ENCODE data around the gene REEP1. TPM values are rescaled to one million over a fixed set of nuclear protein-coding genes. Genes with fewer than 3 reads are reported as not detected.
"Not testable (repeated sequence)": the region's sequence is repeated elsewhere in the genome, so short reads cannot be mapped to it uniquely, and the experiment has no call there.

The REEP1 gene
- total and polyA plus RNA-seq, 9 of the 15 experiments (the other 6 are each of a cell fraction or from before 2014, with no cell fraction given), result 0.11 to 0.67 (median 0.13) TPM

DNA sequence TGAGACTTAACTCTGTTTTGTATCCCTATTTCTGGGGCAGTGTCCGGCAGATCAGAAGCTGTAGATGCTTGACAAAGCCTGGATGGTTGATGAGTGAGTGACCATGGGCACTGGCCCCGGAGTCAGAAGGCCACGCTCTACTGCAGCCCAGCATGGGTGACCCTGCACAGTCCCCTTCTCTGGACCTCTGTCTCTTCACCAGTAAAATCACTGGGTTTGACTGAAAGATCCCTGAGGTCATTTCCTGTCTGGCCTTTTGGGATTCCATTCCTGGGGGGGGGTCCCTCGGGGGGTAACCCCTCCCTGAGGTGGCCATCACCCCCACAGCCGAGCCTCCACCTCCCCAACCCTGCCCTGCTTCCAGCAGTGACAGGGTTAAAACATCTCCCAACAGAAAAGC is 106.5 kb downstream of the REEP1 start (continued):
- TF ChIP-seq, protein P1, sequence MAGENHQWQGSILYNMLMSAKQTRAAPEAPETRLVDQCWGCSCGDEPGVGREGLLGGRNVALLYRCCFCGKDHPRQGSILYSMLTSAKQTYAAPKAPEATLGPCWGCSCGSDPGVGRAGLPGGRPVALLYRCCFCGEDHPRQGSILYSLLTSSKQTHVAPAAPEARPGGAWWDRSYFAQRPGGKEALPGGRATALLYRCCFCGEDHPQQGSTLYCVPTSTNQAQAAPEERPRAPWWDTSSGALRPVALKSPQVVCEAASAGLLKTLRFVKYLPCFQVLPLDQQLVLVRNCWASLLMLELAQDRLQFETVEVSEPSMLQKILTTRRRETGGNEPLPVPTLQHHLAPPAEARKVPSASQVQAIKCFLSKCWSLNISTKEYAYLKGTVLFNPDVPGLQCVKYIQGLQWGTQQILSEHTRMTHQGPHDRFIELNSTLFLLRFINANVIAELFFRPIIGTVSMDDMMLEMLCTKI (IDR thresholded peaks at IDR 0.05; ENCODE audit: partially characterized antibody), result no peak
- TF ChIP-seq, protein P2, sequence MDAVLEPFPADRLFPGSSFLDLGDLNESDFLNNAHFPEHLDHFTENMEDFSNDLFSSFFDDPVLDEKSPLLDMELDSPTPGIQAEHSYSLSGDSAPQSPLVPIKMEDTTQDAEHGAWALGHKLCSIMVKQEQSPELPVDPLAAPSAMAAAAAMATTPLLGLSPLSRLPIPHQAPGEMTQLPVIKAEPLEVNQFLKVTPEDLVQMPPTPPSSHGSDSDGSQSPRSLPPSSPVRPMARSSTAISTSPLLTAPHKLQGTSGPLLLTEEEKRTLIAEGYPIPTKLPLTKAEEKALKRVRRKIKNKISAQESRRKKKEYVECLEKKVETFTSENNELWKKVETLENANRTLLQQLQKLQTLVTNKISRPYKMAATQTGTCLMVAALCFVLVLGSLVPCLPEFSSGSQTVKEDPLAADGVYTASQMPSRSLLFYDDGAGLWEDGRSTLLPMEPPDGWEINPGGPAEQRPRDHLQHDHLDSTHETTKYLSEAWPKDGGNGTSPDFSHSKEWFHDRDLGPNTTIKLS (IDR thresholded peaks at IDR 0.05; ENCODE audit: borderline replicate concordance, low read depth), result no peak
- no peak for TF ChIP-seq RFX5 (IDR thresholded peaks at IDR 0.05; ENCODE audit: low read depth, low read length)

DNA sequence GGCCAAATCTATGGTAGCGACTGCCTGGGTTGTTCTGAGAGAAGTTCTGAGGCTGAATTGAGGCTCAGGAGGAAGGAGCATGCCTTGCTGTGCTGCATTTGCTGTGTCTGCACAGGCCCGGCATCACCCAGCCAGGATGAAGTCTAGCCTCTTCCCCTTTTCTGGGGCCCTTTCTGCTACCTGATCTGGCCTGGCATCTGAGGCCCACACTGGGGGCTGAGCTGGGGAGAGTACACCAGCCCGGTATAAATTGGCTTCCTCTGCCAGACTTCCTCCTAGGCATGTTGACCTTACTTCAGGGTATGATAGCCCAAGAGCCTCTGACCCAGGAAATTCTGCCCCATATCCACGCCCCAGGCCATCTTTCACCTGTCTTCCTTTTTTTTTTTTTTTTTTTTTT is 108.2 kb downstream of the REEP1 start:
- BruUV-seq (replicated peaks), result no TSS peak
- H3K9me3 ChIP-seq (replicated peaks; ENCODE audit: control insufficient read depth, insufficient read depth, low read depth, low read length), result no peaks in the 10 kb centered on the region
- DNase-seq (ENCODE audit: extremely low read depth in 1 of 4, low spot score in 3 of 4), result no peak
- H3K27ac ChIP-seq (ENCODE audit: extremely low read depth, low read depth, low read length), result no peak overlapping the region
- H2AFZ ChIP-seq (ENCODE audit: low read depth, low read length), result no peak overlapping the region
- H3K27me3 ChIP-seq (ENCODE audit: control insufficient read depth in 2 of 2, insufficient read depth in 2 of 2, low read length in 2 of 2), result peaks cover 41 to 58% of the 10 kb centered on the region in 2 experiments; a peak in 4 of 5 replicates
- peaks cover 0 to 7% of the 10 kb centered on the region in 2 experiments; a peak in 3 of 5 replicates for H3K4me1 ChIP-seq (replicated peaks in 1 of 2; ENCODE audit: control insufficient read depth in 2 of 2, insufficient read depth in 2 of 2, low read length in 2 of 2)
- in situ Hi-C loops (cut with MboI) (no loop called here), intact Hi-C loops (cut with micrococcal nuclease) (loop anchor here (10.0 kb wide), 1 partner anchor 404 kb away; no protein-coding TSS in a partner anchor)
- H3K4me3 ChIP-seq, result no peak overlapping the region
- POLR2A ChIA-PET, result no interaction called here
- TF ChIP-seq, protein P3, sequence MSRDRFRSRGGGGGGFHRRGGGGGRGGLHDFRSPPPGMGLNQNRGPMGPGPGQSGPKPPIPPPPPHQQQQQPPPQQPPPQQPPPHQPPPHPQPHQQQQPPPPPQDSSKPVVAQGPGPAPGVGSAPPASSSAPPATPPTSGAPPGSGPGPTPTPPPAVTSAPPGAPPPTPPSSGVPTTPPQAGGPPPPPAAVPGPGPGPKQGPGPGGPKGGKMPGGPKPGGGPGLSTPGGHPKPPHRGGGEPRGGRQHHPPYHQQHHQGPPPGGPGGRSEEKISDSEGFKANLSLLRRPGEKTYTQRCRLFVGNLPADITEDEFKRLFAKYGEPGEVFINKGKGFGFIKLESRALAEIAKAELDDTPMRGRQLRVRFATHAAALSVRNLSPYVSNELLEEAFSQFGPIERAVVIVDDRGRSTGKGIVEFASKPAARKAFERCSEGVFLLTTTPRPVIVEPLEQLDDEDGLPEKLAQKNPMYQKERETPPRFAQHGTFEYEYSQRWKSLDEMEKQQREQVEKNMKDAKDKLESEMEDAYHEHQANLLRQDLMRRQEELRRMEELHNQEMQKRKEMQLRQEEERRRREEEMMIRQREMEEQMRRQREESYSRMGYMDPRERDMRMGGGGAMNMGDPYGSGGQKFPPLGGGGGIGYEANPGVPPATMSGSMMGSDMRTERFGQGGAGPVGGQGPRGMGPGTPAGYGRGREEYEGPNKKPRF (IDR thresholded peaks at IDR 0.05; ENCODE audit: low read depth, low read length), result no peak
- peak; percentile 24; the same call in 1 of the 2 replicates for TF ChIP-seq SPI1 (IDR thresholded peaks at IDR 0.05; ENCODE audit: borderline replicate concordance, low read depth, low read length)
- H3K36me3 ChIP-seq (ENCODE audit: control insufficient read depth, insufficient read depth, low read length), result no peaks in the 10 kb centered on the region
- 5% methylated on average over 4 of the region's 4 CpGs for WGBS (ENCODE audit: insufficient coverage, low coverage, missing lambda C conversion rate)
- H3K79me2 ChIP-seq (ENCODE audit: control insufficient read depth, insufficient read depth, low read length), result no peaks in the 10 kb centered on the region
- no peaks in the 10 kb centered on the region; the same call in 1 of the 2 replicates for H4K20me1 ChIP-seq (replicated peaks; ENCODE audit: control insufficient read depth, insufficient read depth, low read length)
- CTCF ChIA-PET (ENCODE audit: low intra/inter-chr PET ratio), result no interaction called here
- no peak for FAIRE-seq
- ATAC-seq, result no peak
- H3K4me2 ChIP-seq (ENCODE audit: insufficient read depth, low read length), result no peak overlapping the region
- H3K9ac ChIP-seq (ENCODE audit: insufficient read depth in 1 of 2, low read depth in 2 of 2, low read length in 2 of 2), result peak overlapping the region in 1 of 2 experiments; percentile 52; a peak in 2 of 4 replicates
- H3K9me1 ChIP-seq (ENCODE audit: control insufficient read depth, insufficient read depth, low read length), result no peaks in the 10 kb centered on the region

DNA sequence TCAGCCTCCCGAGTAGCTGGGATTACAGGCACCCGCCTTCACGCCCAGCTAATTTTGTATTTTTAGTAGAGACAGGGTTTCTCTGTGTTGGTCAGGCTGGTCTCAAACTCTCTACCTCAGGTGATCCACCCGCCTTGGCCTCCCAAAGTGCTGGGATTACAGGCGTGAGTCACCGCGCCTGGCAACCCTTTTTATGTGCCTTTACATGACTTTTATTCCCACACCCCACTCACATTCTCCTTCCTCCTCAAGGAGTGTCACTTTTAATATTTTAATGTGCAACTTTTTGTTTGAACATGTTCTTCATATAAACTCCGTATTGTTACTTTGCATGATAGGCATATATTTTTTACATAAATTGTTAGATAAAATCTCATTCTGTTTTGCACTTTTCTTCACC is 108.9 kb downstream of the REEP1 start:
- intact Hi-C loops (cut with micrococcal nuclease), result loop anchor here (10.0 kb wide), 1 partner anchor 404 kb away; no protein-coding TSS in a partner anchor
- 5% methylated on average over 8 of the region's 8 CpGs for WGBS (ENCODE audit: insufficient coverage, low coverage, missing lambda C conversion rate)
- H3K27me3 ChIP-seq (ENCODE audit: control insufficient read depth in 2 of 2, insufficient read depth in 2 of 2, low read length in 2 of 2), result peaks cover 39 to 56% of the 10 kb centered on the region in 2 experiments; a peak in 4 of 5 replicates
- H3K9me1 ChIP-seq (ENCODE audit: control insufficient read depth, insufficient read depth, low read length); POLR2A ChIA-PET; H3K9ac ChIP-seq (ENCODE audit: insufficient read depth in 1 of 2, low read depth in 2 of 2, low read length in 2 of 2); H3K27ac ChIP-seq (ENCODE audit: extremely low read depth, low read depth, low read length); CTCF ChIA-PET (ENCODE audit: low intra/inter-chr PET ratio); H3K79me2 ChIP-seq (ENCODE audit: control insufficient read depth, insufficient read depth, low read length); BruUV-seq (replicated peaks); DNase-seq (ENCODE audit: extremely low read depth in 1 of 4, low spot score in 3 of 4); FAIRE-seq; ATAC-seq; H3K9me3 ChIP-seq (replicated peaks; ENCODE audit: control insufficient read depth, insufficient read depth, low read depth, low read length); H4K20me1 ChIP-seq (replicated peaks; ENCODE audit: control insufficient read depth, insufficient read depth, low read length); H3K4me2 ChIP-seq (ENCODE audit: insufficient read depth, low read length); H3K4me1 ChIP-seq (replicated peaks in 1 of 2; ENCODE audit: control insufficient read depth in 2 of 2, insufficient read depth in 2 of 2, low read length in 2 of 2); H3K36me3 ChIP-seq (ENCODE audit: control insufficient read depth, insufficient read depth, low read length); H3K4me3 ChIP-seq; H2AFZ ChIP-seq (ENCODE audit: low read depth, low read length); in situ Hi-C loops (cut with MboI): not testable (repeated sequence)
